Panc1 (cell line): ENCODE measurements around the gene ADORA1. TPM values are rescaled to one million over a fixed set of nuclear protein-coding genes. Genes with fewer than 3 reads are reported as not detected.

Experiments used
- ATAC-seq: fragments of 200-7000 bp; cut with Tn5 transposase; 2 replicates; pipeline ENCODE4 v1.9.1; 2020; ENCODE audit warnings: mild to moderate bottlenecking, moderate library complexity
- BruUV-seq: library from RNA; stranded (reverse); fragments of 400-500 nt; replicated peaks from 2 replicates; lab custom pipeline; 2021; lab: Mats Ljungman, UMichigan
- CTCF ChIA-PET: fragments of 300-600 bp; sonication (Branson Sonifier 250); formaldehyde crosslinking; loops from one replicate; lab custom pipeline; 2022; ENCODE audit warnings: antibody characterized with exemption; lab: Charles Lee
- POLR2A ChIA-PET: fragments of 300-600 bp; sonication (Branson Sonifier 250); formaldehyde crosslinking; loops from one replicate; lab custom pipeline; 2022; ENCODE audit warnings: antibody characterized with exemption; lab: Charles Lee
- DNase-seq: peaks from one replicate; pipeline ENCODE4 v3.0.0-alpha.2; 2010; ENCODE audit warnings: low read depth, low spot score
- H3K27ac ChIP-seq: 2 replicates; pipeline ENCODE4 v1.5.1; 2011; ENCODE audit warnings: mild to moderate bottlenecking, low read length, inconsistent platforms
- H3K27me3 ChIP-seq: fragments of 200-500 bp; sonication (Bioruptor generic); 2 replicates; pipeline ENCODE4 v1.6.0; 2014; ENCODE audit warnings: low read length, inconsistent platforms; ENCODE audit not compliant: control insufficient read depth, insufficient read depth
- H3K36me3 ChIP-seq: fragments of 200-500 bp; sonication (Bioruptor generic); 2 replicates; pipeline ENCODE4 v1.5.1; 2014; ENCODE audit warnings: inconsistent platforms, mild to moderate bottlenecking, low read length, moderate library complexity; ENCODE audit not compliant: control insufficient read depth, insufficient read depth
- H3K4me1 ChIP-seq: 2 replicates; pipeline ENCODE4 v1.5.1; 2011; ENCODE audit warnings: inconsistent platforms, mild to moderate bottlenecking, low read length, moderate library complexity; ENCODE audit not compliant: control insufficient read depth, insufficient read depth
- H3K4me3 ChIP-seq, 2 experiments: 2 replicates each; pipeline ENCODE4 v1.5.1; 2011 to 2012; ENCODE audit warnings: low read depth in 2 of 2, low read length in 2 of 2, mild to moderate bottlenecking in 2 of 2, inconsistent platforms in 1 of 2, moderate library complexity in 1 of 2
- H3K9me3 ChIP-seq: fragments of 200-500 bp; sonication (Bioruptor generic); 2 replicates; pipeline ENCODE4 v1.5.1; 2014; ENCODE audit warnings: low read depth, mild to moderate bottlenecking, inconsistent platforms, low read length, moderate library complexity; ENCODE audit not compliant: control insufficient read depth, insufficient read depth
- CTCF ChIP-seq: fragments of 450-650 bp; IDR thresholded peaks from 2 replicates; pipeline ENCODE4 v1.5.1; 2017; ENCODE audit warnings: mild to moderate bottlenecking
- POLR2AphosphoS5 ChIP-seq: IDR thresholded peaks from 2 replicates; pipeline ENCODE4 v1.6.1; 2012; ENCODE audit warnings: mild to moderate bottlenecking, low read depth, low read length, moderate library complexity
- REST ChIP-seq, 2 experiments: IDR thresholded peaks; 2 replicates each; pipeline ENCODE4 v1.6.1; 2011 to 2012; ENCODE audit warnings: low read depth in 2 of 2, control low read depth in 1 of 2, low read length in 1 of 2, mild to moderate bottlenecking in 1 of 2, moderate library complexity in 1 of 2; ENCODE audit not compliant: insufficient read depth in 1 of 2
- SIN3A ChIP-seq: IDR thresholded peaks from 2 replicates; pipeline ENCODE4 v1.6.1; 2012; ENCODE audit warnings: low read depth, mild to moderate bottlenecking, low read length, moderate library complexity, borderline replicate concordance; ENCODE audit not compliant: insufficient read depth
- TCF7L2 ChIP-seq: IDR thresholded peaks from 2 replicates; pipeline ENCODE4 v1.6.1; 2011; ENCODE audit warnings: mild to moderate bottlenecking, low read depth, low read length, inconsistent platforms
- in situ Hi-C: cut with HindIII; loops from 2 replicates; pipeline ENCODE4 v1.10.0; 2016; ENCODE audit warnings: low sequenced_read_pairs, low pct_unique_long_range_greater_than_20kb
- intact Hi-C: fragments of 100-400 bp; cut with micrococcal nuclease; formaldehyde crosslinking; loops from one replicate; pipeline ENCODE4 v1.10.0; 2022; ENCODE audit not compliant: unreplicated experiment
- total RNA-seq: library from RNA; stranded (reverse); gene quantifications from one replicate; pipeline ENCODE4 v1.2.1, GENCODE V29; 2021; ENCODE audit not compliant: unreplicated experiment

ADORA1 gene
- total RNA-seq, 1 experiment from 2014 or later = 8.5 TPM

GRCh38 chr1:203207751-203208150 lies 80.2 kb downstream of the ADORA1 start:
- no TSS peak for BruUV-seq
- no peak overlapping the region for H3K4me3 ChIP-seq
- in situ Hi-C loops = no loop called here
- intact Hi-C loops = no loop called here
- H3K36me3 ChIP-seq = no peaks in the 10 kb centered on the region
- no peaks in the 10 kb centered on the region for H3K9me3 ChIP-seq
- ChIA-PET CTCF (no interaction called here), POLR2A (no interaction called here)
- H3K27me3 ChIP-seq = peaks cover 6% of the 10 kb centered on the region; the same call in 1 of the 2 replicates
- no peak for DNase-seq
- no peak overlapping the region for H3K27ac ChIP-seq
- TF ChIP-seq REST (IDR thresholded peaks at IDR 0.05; ENCODE audit: insufficient read depth in 1 of 2, low read depth in 2 of 2, low read length in 1 of 2) = no peak
- no peak for TF ChIP-seq SIN3A
- no peak for TF ChIP-seq CTCF
- no peak for TF ChIP-seq POLR2AphosphoS5
- no peak for ATAC-seq
- H3K4me1 ChIP-seq = no peaks in the 10 kb centered on the region

GRCh38 chr1:203208181-203208580 lies 80.7 kb downstream of the ADORA1 start:
- intact Hi-C loops = no loop called here

More at GRCh38 chr1:203208181-203208580, 80.7 kb downstream of the ADORA1 start:
- Histone ChIP-seq H3K9me3 (no peaks in the 10 kb centered on the region), H3K27ac (no peak overlapping the region), H3K36me3 (no peaks in the 10 kb centered on the region), H3K4me1 (no peaks in the 10 kb centered on the region), H3K4me3 (no peak overlapping the region), H3K27me3 (peaks cover 6% of the 10 kb centered on the region; the same call in 1 of the 2 replicates)
- ChIA-PET CTCF (no interaction called here), POLR2A (no interaction called here)
- in situ Hi-C loops = no loop called here
- DNase-seq = no peak
- ATAC-seq = no peak
- BruUV-seq = no TSS peak
- TF ChIP-seq POLR2AphosphoS5 (no peak), SIN3A (no peak), CTCF (no peak), TCF7L2 (no peak), REST (IDR thresholded peaks at IDR 0.05; ENCODE audit: insufficient read depth in 1 of 2, low read depth in 2 of 2, low read length in 1 of 2) (no peak)
